ENCODE data around the gene MEX3B. TPM values are rescaled to one million over a fixed set of nuclear protein-coding genes. Genes with fewer than 3 reads are reported as not detected.
"Not testable (repeated sequence)": the region's sequence is repeated elsewhere in the genome, so short reads cannot be mapped to it uniquely, and the experiment has no call there.

MEX3B gene
- total and polyA plus RNA-seq, 3 experiments from 2014 or later: 0.60 to 0.61 TPM; not detected in 1

GRCh38 chr15:82039871-82040270 is 5.9 kb downstream of the MEX3B start:
- Histone ChIP-seq H3K27ac (ENCODE audit: low read depth, low read length) (no peak overlapping the region), H3K4me1 (ENCODE audit: insufficient read depth, low read length) (peaks cover 6% of the 10 kb centered on the region), H3K4me3 (ENCODE audit: low read length) (no peak overlapping the region), H3K9me3 (ENCODE audit: low read length) (no peaks in the 10 kb centered on the region), H3K27me3 (ENCODE audit: insufficient read depth, low read length, poor library complexity, severe bottlenecking) (peaks cover 4% of the 10 kb centered on the region), H3K36me3 (ENCODE audit: insufficient read depth, low read length) (no peaks in the 10 kb centered on the region)
- peaks cover 0 to 7% (median 0%) of the 10 kb centered on the region in 3 donors for H3K4me1 Mint-ChIP-seq
- H3K27ac Mint-ChIP-seq: no peak overlapping the region
- ChIA-PET POLR2A (no interaction called here), CTCF (interaction anchor here (1.2 kb wide), 1 partner anchor 8 kb away, joined by 3 read pairs; no protein-coding TSS in a partner anchor)
- H3K9me3 Mint-ChIP-seq: peaks cover 0 to 2% (median 0%) of the 10 kb centered on the region in 5 donors
- peaks cover 13 to 42% of the 10 kb centered on the region in 2 donors for H3K27me3 Mint-ChIP-seq
- no peaks in the 10 kb centered on the region for H3K36me3 Mint-ChIP-seq
- DNase-seq: no peak
- H3K4me3 Mint-ChIP-seq: no peak overlapping the region

- Histone ChIP-seq H3K27me3 (ENCODE audit: insufficient read depth, low read length, poor library complexity, severe bottlenecking) (peaks cover 4% of the 10 kb centered on the region), H3K4me1 (ENCODE audit: insufficient read depth, low read length) (no peaks in the 10 kb centered on the region), H3K4me3 (ENCODE audit: low read length) (no peak overlapping the region), H3K9me3 (ENCODE audit: low read length) (no peaks in the 10 kb centered on the region), H3K27ac (ENCODE audit: low read depth, low read length) (no peak overlapping the region), H3K36me3 (ENCODE audit: insufficient read depth, low read length) (no peaks in the 10 kb centered on the region)
- Mint-ChIP-seq H3K4me3 (no peak overlapping the region), H3K36me3 (no peaks in the 10 kb centered on the region), H3K4me1 (no peaks in the 10 kb centered on the region), H3K27me3 (peaks cover 6 to 44% of the 10 kb centered on the region in 2 donors), H3K27ac (no peak overlapping the region), H3K9me3 (no peaks in the 10 kb centered on the region)
- DNase-seq: no peak
- CTCF ChIA-PET: no interaction called here
- POLR2A ChIA-PET: no interaction called here
Observed at GRCh38 chr15:82036461-82036860, 9.4 kb downstream of the MEX3B start.

GRCh38 chr15:82031871-82032270 is 13.9 kb downstream of the MEX3B start:
- peaks cover 3 to 32% of the 10 kb centered on the region in 2 donors for H3K27me3 Mint-ChIP-seq
- Histone ChIP-seq H3K4me3 (ENCODE audit: low read length) (no peak overlapping the region), H3K36me3 (ENCODE audit: insufficient read depth, low read length) (no peaks in the 10 kb centered on the region), H3K27me3 (ENCODE audit: insufficient read depth, low read length, poor library complexity, severe bottlenecking) (no peaks in the 10 kb centered on the region), H3K27ac (ENCODE audit: low read depth, low read length) (no peak overlapping the region), H3K4me1 (ENCODE audit: insufficient read depth, low read length) (no peaks in the 10 kb centered on the region), H3K9me3 (ENCODE audit: low read length) (no peaks in the 10 kb centered on the region)
- H3K9me3 Mint-ChIP-seq: no peaks in the 10 kb centered on the region
- no peak overlapping the region for H3K27ac Mint-ChIP-seq
- no peaks in the 10 kb centered on the region for H3K4me1 Mint-ChIP-seq
- no peak for DNase-seq
- POLR2A ChIA-PET: no interaction called here
- CTCF ChIA-PET: interaction anchor here (1.2 kb wide), 1 partner anchor 9 kb away, joined by 3 read pairs; no protein-coding TSS in a partner anchor
- H3K36me3 Mint-ChIP-seq: no peaks in the 10 kb centered on the region
- H3K4me3 Mint-ChIP-seq: no peak overlapping the region

- Mint-ChIP-seq H3K9me3 (no peaks in the 10 kb centered on the region), H3K27ac (no peak overlapping the region), H3K36me3 (no peaks in the 10 kb centered on the region), H3K4me3 (no peak overlapping the region), H3K4me1 (no peaks in the 10 kb centered on the region), H3K27me3 (peaks cover 2 to 29% of the 10 kb centered on the region in 2 donors)
- Histone ChIP-seq H3K4me1 (ENCODE audit: insufficient read depth, low read length) (no peaks in the 10 kb centered on the region), H3K36me3 (ENCODE audit: insufficient read depth, low read length) (no peaks in the 10 kb centered on the region), H3K4me3 (ENCODE audit: low read length) (no peak overlapping the region), H3K27me3 (ENCODE audit: insufficient read depth, low read length, poor library complexity, severe bottlenecking) (no peaks in the 10 kb centered on the region), H3K9me3 (ENCODE audit: low read length) (no peaks in the 10 kb centered on the region), H3K27ac (ENCODE audit: low read depth, low read length) (no peak overlapping the region)
- DNase-seq: no peak
- CTCF ChIA-PET: no interaction called here
- POLR2A ChIA-PET: no interaction called here
Observed at GRCh38 chr15:82030176-82030575, 15.6 kb downstream of the MEX3B start.

- H3K27ac ChIP-seq (ENCODE audit: low read depth, low read length); H3K9me3 Mint-ChIP-seq; H3K4me3 ChIP-seq (ENCODE audit: low read length); H3K4me3 Mint-ChIP-seq; H3K36me3 Mint-ChIP-seq; H3K9me3 ChIP-seq (ENCODE audit: low read length); H3K4me1 Mint-ChIP-seq; H3K27me3 ChIP-seq (ENCODE audit: insufficient read depth, low read length, poor library complexity, severe bottlenecking); POLR2A ChIA-PET; H3K36me3 ChIP-seq (ENCODE audit: insufficient read depth, low read length); H3K4me1 ChIP-seq (ENCODE audit: insufficient read depth, low read length); H3K27ac Mint-ChIP-seq; DNase-seq; CTCF ChIA-PET: not testable (repeated sequence)
- peaks cover 4 to 28% of the 10 kb centered on the region in 2 donors for H3K27me3 Mint-ChIP-seq
Observed at GRCh38 chr15:82028163-82028562, 17.7 kb downstream of the MEX3B start.

GRCh38 chr15:82021992-82022391 is 23.8 kb downstream of the MEX3B start:
- Mint-ChIP-seq H3K9me3 (no peaks in the 10 kb centered on the region), H3K27ac (no peak overlapping the region), H3K36me3 (no peaks in the 10 kb centered on the region), H3K4me3 (no peak overlapping the region), H3K27me3 (peaks cover 9 to 36% of the 10 kb centered on the region in 2 donors), H3K4me1 (no peaks in the 10 kb centered on the region)
- no peak overlapping the region for H3K27ac ChIP-seq (ENCODE audit: low read depth, low read length)
- DNase-seq: no peak
- no peaks in the 10 kb centered on the region for H3K36me3 ChIP-seq (ENCODE audit: insufficient read depth, low read length)
- H3K27me3 ChIP-seq (ENCODE audit: insufficient read depth, low read length, poor library complexity, severe bottlenecking): no peaks in the 10 kb centered on the region
- H3K4me3 ChIP-seq (ENCODE audit: low read length): no peak overlapping the region
- no peaks in the 10 kb centered on the region for H3K9me3 ChIP-seq (ENCODE audit: low read length)
- ChIA-PET POLR2A (no interaction called here), CTCF (no interaction called here)
- H3K4me1 ChIP-seq (ENCODE audit: insufficient read depth, low read length): no peaks in the 10 kb centered on the region

GRCh38 chr15:82020625-82021394 is 25.0 kb downstream of the MEX3B start:
- no peak overlapping the region for H3K4me3 ChIP-seq (ENCODE audit: low read length)
- no peaks in the 10 kb centered on the region for H3K36me3 ChIP-seq (ENCODE audit: insufficient read depth, low read length)
- no peak overlapping the region for H3K27ac ChIP-seq (ENCODE audit: low read depth, low read length)
- no peaks in the 10 kb centered on the region for H3K27me3 ChIP-seq (ENCODE audit: insufficient read depth, low read length, poor library complexity, severe bottlenecking)
- ChIA-PET CTCF (no interaction called here), POLR2A (no interaction called here)
- Mint-ChIP-seq H3K4me1 (no peaks in the 10 kb centered on the region), H3K9me3 (no peaks in the 10 kb centered on the region), H3K36me3 (no peaks in the 10 kb centered on the region), H3K27me3 (peaks cover 9 to 35% of the 10 kb centered on the region in 2 donors), H3K27ac (no peak overlapping the region), H3K4me3 (no peak overlapping the region)
- H3K4me1 ChIP-seq (ENCODE audit: insufficient read depth, low read length): no peaks in the 10 kb centered on the region
- no peaks in the 10 kb centered on the region for H3K9me3 ChIP-seq (ENCODE audit: low read length)
- DNase-seq: no peak

GRCh38 chr15:82018201-82018600 is 27.6 kb downstream of the MEX3B start:
- Mint-ChIP-seq H3K9me3 (no peaks in the 10 kb centered on the region), H3K4me3 (no peak overlapping the region), H3K36me3 (no peaks in the 10 kb centered on the region), H3K4me1 (no peaks in the 10 kb centered on the region), H3K27ac (no peak overlapping the region), H3K27me3 (peaks cover 9 to 32% of the 10 kb centered on the region in 2 donors)
- Histone ChIP-seq H3K4me1 (ENCODE audit: insufficient read depth, low read length) (no peaks in the 10 kb centered on the region), H3K27ac (ENCODE audit: low read depth, low read length) (no peak overlapping the region), H3K9me3 (ENCODE audit: low read length) (no peaks in the 10 kb centered on the region), H3K4me3 (ENCODE audit: low read length) (no peak overlapping the region), H3K36me3 (ENCODE audit: insufficient read depth, low read length) (no peaks in the 10 kb centered on the region), H3K27me3 (ENCODE audit: insufficient read depth, low read length, poor library complexity, severe bottlenecking) (no peaks in the 10 kb centered on the region)
- no peak for DNase-seq
- POLR2A ChIA-PET: no interaction called here
- CTCF ChIA-PET: no interaction called here

All from CD8-positive, alpha-beta memory T cell (primary cell).